K562 (cell line): ENCODE measurements around the gene CLCNKB. TPM values are rescaled to one million over a fixed set of nuclear protein-coding genes. Genes with fewer than 3 reads are reported as not detected.

Source experiments
- GABPB1 ChIP-seq: sonication (generic); formaldehyde crosslinking; IDR thresholded peaks from 2 replicates; pipeline ENCODE4 v1.8.0; 2022; ENCODE audit warnings: mild to moderate bottlenecking, missing genetic modification reagents
- MCM5 ChIP-seq: fragments of 450-650 bp; IDR thresholded peaks from 2 replicates; pipeline ENCODE4 v1.6.1; 2016; ENCODE audit warnings: low read depth
- NCOA1 ChIP-seq: fragments of 450-650 bp; IDR thresholded peaks from 2 replicates; pipeline ENCODE4 v1.6.1; 2016; ENCODE audit warnings: low read depth
- PRPF4 ChIP-seq: fragments of 200-400 bp; formaldehyde crosslinking; IDR thresholded peaks from one replicate; pipeline ENCODE4 v1.6.1; 2017; ENCODE audit warnings: low read length, low read depth, mild to moderate bottlenecking; ENCODE audit not compliant: insufficient read depth, poor library complexity, severe bottlenecking
- RHOXF2B ChIP-seq: fragments of 250-450 bp; sonication (Bioruptor Pico); conservative IDR thresholded peaks from 2 replicates; pipeline ENCODE4 v1.5.1; 2021
- SETDB1 ChIP-seq: IDR thresholded peaks from one replicate; pipeline ENCODE4 v1.6.1; 2012; ENCODE audit warnings: low read length, control low read depth, inconsistent platforms
- SIN3A ChIP-seq, 2 experiments: fragments of 150-350 bp in 1 of 2; IDR thresholded peaks; 2 replicates each; pipeline ENCODE4 v1.6.1; 2011 to 2016; ENCODE audit warnings: borderline replicate concordance in 2 of 2, low read depth in 2 of 2, low read length in 2 of 2, mild to moderate bottlenecking in 2 of 2, moderate library complexity in 2 of 2; ENCODE audit not compliant: control insufficient read depth in 1 of 2
- SRF ChIP-seq, 2 experiments: fragments of 250-450, 450-650 bp in 1 of 2; sonication (Bioruptor Pico) in 1 of 2; sonication (generic) in 1 of 2; formaldehyde crosslinking; IDR thresholded peaks; 2 replicates each; pipeline versions ENCODE4 v1.5.0 to v1.5.1; 2020 to 2022; ENCODE audit warnings: mild to moderate bottlenecking in 1 of 2, missing genetic modification reagents in 1 of 2
- ZC3H8 ChIP-seq: fragments of 450-650 bp; IDR thresholded peaks from 2 replicates; pipeline ENCODE4 v1.6.1; 2017
- polyA plus RNA-seq, 8 experiments: library from polyadenylated mRNA; depleted of rRNA in 4 of 8; stranded (reverse) in 5 of 8; unstranded in 3 of 8; fragments of >200 nt; fragmentation: Nextera tagmentation in 2 of 8; fragmentation: Illumina TruSeq in 1 of 8; extraction: Ambion mirVana in 2 of 8; extraction: Trizol in 1 of 8; gene quantifications; 2 replicates each; pipeline versions ENCODE4 v1.2.1 to v1.2.3, GENCODE V29; 2011 to 2014; ENCODE audit warnings: inconsistent platforms in 1 of 8, missing spikeins in 1 of 8
- total RNA-seq, 7 experiments: library from RNA; depleted of rRNA in 6 of 7; stranded (reverse); fragments of >200 nt in 6 of 7; fragmentation: Illumina TruSeq in 2 of 7; extraction: Trizol in 2 of 7; gene quantifications; 2 replicates each; pipeline versions ENCODE4 v1.2.1 to v1.2.3, GENCODE V29; 2011 to 2021; ENCODE audit warnings: low replicate concordance in 1 of 7
- TF ChIP-seq, protein P1 (sequence below), 3 experiments: fragments of 200-800 bp in 1 of 3; fragments of 250-450 bp in 1 of 3; fragments of 450-650 bp in 1 of 3; sonication (Bioruptor Pico) in 1 of 3; sonication (Bioruptor generic) in 1 of 3; formaldehyde crosslinking in 1 of 3; IDR thresholded peaks; 2 replicates each; pipeline versions ENCODE4 v1.6.1 to v1.8.0; 2016 to 2022; ENCODE audit warnings: mild to moderate bottlenecking in 2 of 3, missing genetic modification characterization in 2 of 3, missing compliant biosample characterization in 1 of 3, moderate library complexity in 1 of 3
- TF ChIP-seq, protein P2 (sequence below): fragments of 200-800 bp; sonication (Bioruptor generic); IDR thresholded peaks from 2 replicates; pipeline ENCODE4 v1.6.1; 2016; ENCODE audit warnings: missing genetic modification characterization, missing compliant biosample characterization
- TF ChIP-seq, protein P3 (sequence below): sonication (generic); IDR thresholded peaks from 2 replicates; pipeline ENCODE4 v1.6.1; 2016
- TF ChIP-seq, protein P4 (sequence below), 2 experiments: IDR thresholded peaks; 2 replicates each; pipeline ENCODE4 v1.6.1; 2011; ENCODE audit warnings: borderline replicate concordance in 1 of 2, control low read depth in 1 of 2, low read depth in 1 of 2, low read length in 1 of 2, mild to moderate bottlenecking in 1 of 2, mixed read lengths in 1 of 2, moderate library complexity in 1 of 2; ENCODE audit not compliant: insufficient read depth in 1 of 2, insufficient read length in 1 of 2, poor library complexity in 1 of 2, severe bottlenecking in 1 of 2; ENCODE audit errors: extremely low read depth in 1 of 2
- TF ChIP-seq, protein P5 (sequence below): IDR thresholded peaks from 2 replicates; pipeline ENCODE4 v1.6.1; 2011; ENCODE audit not compliant: insufficient read length; ENCODE audit errors: extremely low read depth

The CLCNKB gene
- total and polyA plus RNA-seq, 9 of the 15 experiments (the other 6 are each of a cell fraction or from before 2014, with no cell fraction given) = 0.08 to 1.7 (median 0.64) TPM

DNA sequence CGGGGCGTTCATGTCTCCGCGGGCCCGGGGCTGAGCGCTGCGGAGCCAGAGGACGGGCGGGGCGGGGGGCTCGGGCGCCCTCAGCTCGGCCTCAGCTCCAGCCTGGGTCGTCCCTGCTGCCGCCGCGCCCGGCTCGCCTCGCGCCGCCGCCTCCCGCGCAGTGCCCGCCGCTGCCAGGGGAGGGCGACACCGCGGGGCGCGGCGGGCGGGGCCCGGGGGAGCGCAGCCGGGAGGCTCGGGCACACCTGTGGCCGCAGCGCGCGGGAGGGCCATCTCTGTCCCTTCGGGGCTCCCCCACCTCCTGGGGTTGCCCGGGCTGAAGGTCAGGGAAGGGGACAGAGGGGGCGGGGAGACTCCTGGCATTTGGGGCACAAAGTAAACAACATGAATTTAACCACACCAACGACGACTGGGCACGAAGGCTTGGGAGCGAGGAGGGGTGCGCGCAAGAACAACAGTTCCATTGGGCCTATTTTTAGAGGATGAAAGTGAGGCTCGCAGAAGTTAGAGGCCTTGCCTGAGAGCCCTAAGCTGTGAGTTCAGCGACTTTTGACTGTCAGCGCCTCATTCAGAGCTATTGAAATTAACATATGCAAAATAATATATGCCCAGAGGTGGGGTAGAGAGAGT lies 30.0 kb downstream of the CLCNKB start, which contains the start of gene FAM131C (continued):
- TF ChIP-seq SIN3A (IDR thresholded peaks at IDR 0.05; ENCODE audit: borderline replicate concordance in 2 of 2, control insufficient read depth in 1 of 2, low read depth in 2 of 2, low read length in 2 of 2) (peak in 1 of 2 experiments; percentile 54; a peak in 1 of 4 replicates), MCM5 (no peak), ZC3H8 (no peak), SRF (CRISPR knock-in tag; IDR thresholded peaks at IDR 0.05) (no peak), NCOA1 (no peak), PRPF4 (no peak), SETDB1 (no peak), GABPB1 (CRISPR knock-in tag) (no peak), RHOXF2B (no peak)
- TF ChIP-seq, protein P1, sequence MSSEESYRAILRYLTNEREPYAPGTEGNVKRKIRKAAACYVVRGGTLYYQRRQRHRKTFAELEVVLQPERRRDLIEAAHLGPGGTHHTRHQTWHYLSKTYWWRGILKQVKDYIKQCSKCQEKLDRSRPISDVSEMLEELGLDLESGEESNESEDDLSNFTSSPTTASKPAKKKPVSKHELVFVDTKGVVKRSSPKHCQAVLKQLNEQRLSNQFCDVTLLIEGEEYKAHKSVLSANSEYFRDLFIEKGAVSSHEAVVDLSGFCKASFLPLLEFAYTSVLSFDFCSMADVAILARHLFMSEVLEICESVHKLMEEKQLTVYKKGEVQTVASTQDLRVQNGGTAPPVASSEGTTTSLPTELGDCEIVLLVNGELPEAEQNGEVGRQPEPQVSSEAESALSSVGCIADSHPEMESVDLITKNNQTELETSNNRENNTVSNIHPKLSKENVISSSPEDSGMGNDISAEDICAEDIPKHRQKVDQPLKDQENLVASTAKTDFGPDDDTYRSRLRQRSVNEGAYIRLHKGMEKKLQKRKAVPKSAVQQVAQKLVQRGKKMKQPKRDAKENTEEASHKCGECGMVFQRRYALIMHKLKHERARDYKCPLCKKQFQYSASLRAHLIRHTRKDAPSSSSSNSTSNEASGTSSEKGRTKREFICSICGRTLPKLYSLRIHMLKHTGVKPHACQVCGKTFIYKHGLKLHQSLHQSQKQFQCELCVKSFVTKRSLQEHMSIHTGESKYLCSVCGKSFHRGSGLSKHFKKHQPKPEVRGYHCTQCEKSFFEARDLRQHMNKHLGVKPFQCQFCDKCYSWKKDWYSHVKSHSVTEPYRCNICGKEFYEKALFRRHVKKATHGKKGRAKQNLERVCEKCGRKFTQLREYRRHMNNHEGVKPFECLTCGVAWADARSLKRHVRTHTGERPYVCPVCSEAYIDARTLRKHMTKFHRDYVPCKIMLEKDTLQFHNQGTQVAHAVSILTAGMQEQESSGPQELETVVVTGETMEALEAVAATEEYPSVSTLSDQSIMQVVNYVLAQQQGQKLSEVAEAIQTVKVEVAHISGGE (CRISPR knock-in tag; IDR thresholded peaks at IDR 0.05) = peak in 1 of 3 experiments; percentile 32; a peak in 1 of 6 replicates
- TF ChIP-seq, protein P2, sequence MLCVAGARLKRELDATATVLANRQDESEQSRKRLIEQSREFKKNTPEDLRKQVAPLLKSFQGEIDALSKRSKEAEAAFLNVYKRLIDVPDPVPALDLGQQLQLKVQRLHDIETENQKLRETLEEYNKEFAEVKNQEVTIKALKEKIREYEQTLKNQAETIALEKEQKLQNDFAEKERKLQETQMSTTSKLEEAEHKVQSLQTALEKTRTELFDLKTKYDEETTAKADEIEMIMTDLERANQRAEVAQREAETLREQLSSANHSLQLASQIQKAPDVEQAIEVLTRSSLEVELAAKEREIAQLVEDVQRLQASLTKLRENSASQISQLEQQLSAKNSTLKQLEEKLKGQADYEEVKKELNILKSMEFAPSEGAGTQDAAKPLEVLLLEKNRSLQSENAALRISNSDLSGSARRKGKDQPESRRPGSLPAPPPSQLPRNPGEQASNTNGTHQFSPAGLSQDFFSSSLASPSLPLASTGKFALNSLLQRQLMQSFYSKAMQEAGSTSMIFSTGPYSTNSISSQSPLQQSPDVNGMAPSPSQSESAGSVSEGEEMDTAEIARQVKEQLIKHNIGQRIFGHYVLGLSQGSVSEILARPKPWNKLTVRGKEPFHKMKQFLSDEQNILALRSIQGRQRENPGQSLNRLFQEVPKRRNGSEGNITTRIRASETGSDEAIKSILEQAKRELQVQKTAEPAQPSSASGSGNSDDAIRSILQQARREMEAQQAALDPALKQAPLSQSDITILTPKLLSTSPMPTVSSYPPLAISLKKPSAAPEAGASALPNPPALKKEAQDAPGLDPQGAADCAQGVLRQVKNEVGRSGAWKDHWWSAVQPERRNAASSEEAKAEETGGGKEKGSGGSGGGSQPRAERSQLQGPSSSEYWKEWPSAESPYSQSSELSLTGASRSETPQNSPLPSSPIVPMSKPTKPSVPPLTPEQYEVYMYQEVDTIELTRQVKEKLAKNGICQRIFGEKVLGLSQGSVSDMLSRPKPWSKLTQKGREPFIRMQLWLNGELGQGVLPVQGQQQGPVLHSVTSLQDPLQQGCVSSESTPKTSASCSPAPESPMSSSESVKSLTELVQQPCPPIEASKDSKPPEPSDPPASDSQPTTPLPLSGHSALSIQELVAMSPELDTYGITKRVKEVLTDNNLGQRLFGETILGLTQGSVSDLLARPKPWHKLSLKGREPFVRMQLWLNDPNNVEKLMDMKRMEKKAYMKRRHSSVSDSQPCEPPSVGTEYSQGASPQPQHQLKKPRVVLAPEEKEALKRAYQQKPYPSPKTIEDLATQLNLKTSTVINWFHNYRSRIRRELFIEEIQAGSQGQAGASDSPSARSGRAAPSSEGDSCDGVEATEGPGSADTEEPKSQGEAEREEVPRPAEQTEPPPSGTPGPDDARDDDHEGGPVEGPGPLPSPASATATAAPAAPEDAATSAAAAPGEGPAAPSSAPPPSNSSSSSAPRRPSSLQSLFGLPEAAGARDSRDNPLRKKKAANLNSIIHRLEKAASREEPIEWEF (CRISPR knock-in tag) = no peak
- TF ChIP-seq, protein P3, sequence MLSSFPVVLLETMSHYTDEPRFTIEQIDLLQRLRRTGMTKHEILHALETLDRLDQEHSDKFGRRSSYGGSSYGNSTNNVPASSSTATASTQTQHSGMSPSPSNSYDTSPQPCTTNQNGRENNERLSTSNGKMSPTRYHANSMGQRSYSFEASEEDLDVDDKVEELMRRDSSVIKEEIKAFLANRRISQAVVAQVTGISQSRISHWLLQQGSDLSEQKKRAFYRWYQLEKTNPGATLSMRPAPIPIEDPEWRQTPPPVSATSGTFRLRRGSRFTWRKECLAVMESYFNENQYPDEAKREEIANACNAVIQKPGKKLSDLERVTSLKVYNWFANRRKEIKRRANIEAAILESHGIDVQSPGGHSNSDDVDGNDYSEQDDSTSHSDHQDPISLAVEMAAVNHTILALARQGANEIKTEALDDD = no peak
- TF ChIP-seq, protein P4, sequence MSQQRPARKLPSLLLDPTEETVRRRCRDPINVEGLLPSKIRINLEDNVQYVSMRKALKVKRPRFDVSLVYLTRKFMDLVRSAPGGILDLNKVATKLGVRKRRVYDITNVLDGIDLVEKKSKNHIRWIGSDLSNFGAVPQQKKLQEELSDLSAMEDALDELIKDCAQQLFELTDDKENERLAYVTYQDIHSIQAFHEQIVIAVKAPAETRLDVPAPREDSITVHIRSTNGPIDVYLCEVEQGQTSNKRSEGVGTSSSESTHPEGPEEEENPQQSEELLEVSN (IDR thresholded peaks at IDR 0.05; ENCODE audit: borderline replicate concordance in 1 of 2, extremely low read depth in 1 of 2, insufficient read depth in 1 of 2, insufficient read length in 1 of 2, low read depth in 1 of 2, low read length in 1 of 2, poor library complexity in 1 of 2, severe bottlenecking in 1 of 2) = peak in 1 of 2 experiments; percentile 71
- TF ChIP-seq, protein P5, sequence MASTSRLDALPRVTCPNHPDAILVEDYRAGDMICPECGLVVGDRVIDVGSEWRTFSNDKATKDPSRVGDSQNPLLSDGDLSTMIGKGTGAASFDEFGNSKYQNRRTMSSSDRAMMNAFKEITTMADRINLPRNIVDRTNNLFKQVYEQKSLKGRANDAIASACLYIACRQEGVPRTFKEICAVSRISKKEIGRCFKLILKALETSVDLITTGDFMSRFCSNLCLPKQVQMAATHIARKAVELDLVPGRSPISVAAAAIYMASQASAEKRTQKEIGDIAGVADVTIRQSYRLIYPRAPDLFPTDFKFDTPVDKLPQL = no peak
